Endothelial cell (in vitro differentiated cells): ENCODE results near the gene NKAIN4. TPM values are rescaled to one million over a fixed set of nuclear protein-coding genes. Genes with fewer than 3 reads are reported as not detected.

Experiments
- DNase-seq: peaks from one replicate; pipeline ENCODE4 v3.0.0; 2021; ENCODE audit warnings: low spot score
- H3K27ac Mint-ChIP-seq: one replicate; pipeline ENCODE4 v1.8.0; 2021; ENCODE audit warnings: mixed read lengths, inconsistent platforms; ENCODE audit not compliant: unreplicated experiment
- H3K27me3 Mint-ChIP-seq: one replicate; pipeline ENCODE4 v1.8.0; 2021; ENCODE audit warnings: mild to moderate bottlenecking, moderate library complexity, mixed read lengths, inconsistent platforms; ENCODE audit not compliant: unreplicated experiment
- H3K36me3 Mint-ChIP-seq: one replicate; pipeline ENCODE4 v1.8.0; 2021; ENCODE audit warnings: mild to moderate bottlenecking, low read depth, mixed read lengths, inconsistent platforms; ENCODE audit not compliant: unreplicated experiment
- H3K4me1 Mint-ChIP-seq: one replicate; pipeline ENCODE4 v1.8.0; 2021; ENCODE audit warnings: mild to moderate bottlenecking, mixed read lengths, inconsistent platforms; ENCODE audit not compliant: unreplicated experiment
- H3K4me3 Mint-ChIP-seq: one replicate; pipeline ENCODE4 v1.8.0; 2021; ENCODE audit warnings: mild to moderate bottlenecking, mixed read lengths, inconsistent platforms; ENCODE audit not compliant: unreplicated experiment
- H3K9me3 Mint-ChIP-seq: one replicate; pipeline ENCODE4 v1.8.0; 2021; ENCODE audit warnings: mixed read lengths, inconsistent platforms; ENCODE audit not compliant: unreplicated experiment
- total RNA-seq: library from RNA; stranded (reverse); fragmentation: NEBNext Ultra II Directional; extraction: Animal tissue kit (Norgen Biotek cat#: 25700); gene quantifications from one replicate; pipeline ENCODE4 v1.2.1, GENCODE V29; 2021; ENCODE audit not compliant: unreplicated experiment
- TF ChIP-seq, protein P1 (sequence below): fragments of 200-600 bp; sonication (generic); IDR thresholded peaks from one replicate; pipeline ENCODE4 v1.5.0; 2021; ENCODE audit warnings: antibody characterized with exemption; ENCODE audit not compliant: unreplicated experiment

NKAIN4 gene
- total RNA-seq, 1 donor from 2014 or later, result 3.3 TPM

DNA sequence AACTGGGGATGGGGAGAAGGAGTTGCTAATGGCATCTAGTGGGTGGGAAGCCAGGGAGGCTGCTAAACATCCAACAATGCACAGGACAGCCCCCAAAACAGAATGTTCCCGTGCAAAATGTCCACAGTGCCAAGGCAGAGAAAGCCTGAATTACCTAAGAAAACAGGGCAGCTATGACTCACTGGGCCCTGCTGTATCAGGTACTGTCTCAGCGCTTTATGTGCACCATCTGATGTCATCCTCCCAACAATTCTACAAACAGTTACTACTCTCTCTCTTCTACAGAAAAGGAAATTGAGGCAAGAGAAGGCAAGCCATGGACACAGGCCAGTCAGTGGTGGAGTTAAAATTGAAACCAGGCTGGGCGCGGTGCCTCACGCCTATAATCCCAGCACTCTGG, 41.5 kb downstream of the NKAIN4 start:
- Mint-ChIP-seq H3K36me3 (peaks cover 36% of the 10 kb centered on the region), H3K9me3 (no peaks in the 10 kb centered on the region), H3K27ac (peak overlapping the region; percentile 38), H3K4me1 (peaks cover 41% of the 10 kb centered on the region), H3K4me3 (peak overlapping the region; percentile 54), H3K27me3 (peaks cover 5% of the 10 kb centered on the region)
- no peak for DNase-seq
- TF ChIP-seq, protein P1, sequence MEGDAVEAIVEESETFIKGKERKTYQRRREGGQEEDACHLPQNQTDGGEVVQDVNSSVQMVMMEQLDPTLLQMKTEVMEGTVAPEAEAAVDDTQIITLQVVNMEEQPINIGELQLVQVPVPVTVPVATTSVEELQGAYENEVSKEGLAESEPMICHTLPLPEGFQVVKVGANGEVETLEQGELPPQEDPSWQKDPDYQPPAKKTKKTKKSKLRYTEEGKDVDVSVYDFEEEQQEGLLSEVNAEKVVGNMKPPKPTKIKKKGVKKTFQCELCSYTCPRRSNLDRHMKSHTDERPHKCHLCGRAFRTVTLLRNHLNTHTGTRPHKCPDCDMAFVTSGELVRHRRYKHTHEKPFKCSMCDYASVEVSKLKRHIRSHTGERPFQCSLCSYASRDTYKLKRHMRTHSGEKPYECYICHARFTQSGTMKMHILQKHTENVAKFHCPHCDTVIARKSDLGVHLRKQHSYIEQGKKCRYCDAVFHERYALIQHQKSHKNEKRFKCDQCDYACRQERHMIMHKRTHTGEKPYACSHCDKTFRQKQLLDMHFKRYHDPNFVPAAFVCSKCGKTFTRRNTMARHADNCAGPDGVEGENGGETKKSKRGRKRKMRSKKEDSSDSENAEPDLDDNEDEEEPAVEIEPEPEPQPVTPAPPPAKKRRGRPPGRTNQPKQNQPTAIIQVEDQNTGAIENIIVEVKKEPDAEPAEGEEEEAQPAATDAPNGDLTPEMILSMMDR, result no peak

DNA sequence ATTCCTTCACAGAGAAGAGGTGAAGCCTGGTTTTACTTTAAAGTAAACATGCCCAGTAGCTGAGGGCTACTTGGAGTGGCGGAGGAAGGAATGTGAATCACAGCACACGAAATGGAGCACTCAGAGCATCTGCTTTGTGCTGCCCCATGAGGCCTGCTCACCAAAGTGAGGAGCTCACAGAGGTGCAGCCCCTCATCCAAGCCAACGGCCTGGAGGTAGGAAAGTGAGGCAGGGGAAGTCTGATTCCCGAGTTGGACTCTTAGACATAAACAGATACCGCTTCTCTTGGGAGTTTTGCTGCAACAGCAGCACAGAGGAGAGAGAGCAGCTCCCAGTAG, 41.9 kb downstream of the NKAIN4 start:
- peak overlapping the region; percentile 70 for H3K27ac Mint-ChIP-seq
- H3K27me3 Mint-ChIP-seq, result peaks cover 5% of the 10 kb centered on the region
- no peaks in the 10 kb centered on the region for H3K9me3 Mint-ChIP-seq
- peaks cover 41% of the 10 kb centered on the region for H3K4me1 Mint-ChIP-seq
- DNase-seq, result no peak
- H3K36me3 Mint-ChIP-seq, result peaks cover 37% of the 10 kb centered on the region
- TF ChIP-seq, protein P1, result no peak
- H3K4me3 Mint-ChIP-seq, result no peak overlapping the region

DNA sequence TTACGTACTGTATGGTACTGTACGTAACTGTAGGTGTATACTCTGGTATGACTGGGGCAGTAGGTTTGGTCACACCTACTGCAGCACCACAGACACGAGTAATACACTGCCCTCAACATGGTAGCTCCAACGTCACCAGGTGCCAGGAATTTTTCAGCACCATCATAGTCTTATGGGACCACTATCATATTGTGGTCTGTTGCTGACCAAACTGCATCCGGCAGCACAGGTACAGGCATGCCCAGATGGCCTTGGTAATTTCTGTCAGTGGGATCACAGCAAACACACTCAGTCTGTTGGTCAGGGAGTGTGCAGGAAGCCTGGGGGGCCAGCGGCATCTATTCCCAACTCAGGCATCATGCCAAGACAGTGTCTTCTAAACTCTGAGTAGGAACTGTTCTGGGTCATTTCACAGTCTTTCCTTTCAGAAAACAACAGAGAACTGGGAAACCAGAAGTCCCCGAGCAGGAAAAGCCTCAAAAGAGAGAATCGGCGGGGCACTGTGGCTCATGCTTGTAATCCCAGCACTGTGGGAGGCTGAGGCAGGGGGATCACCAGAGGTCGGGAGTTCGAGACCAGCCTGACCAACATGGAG, 44.2 kb downstream of the NKAIN4 start:
- H3K27ac Mint-ChIP-seq, result peak overlapping the region; percentile 18
- no peaks in the 10 kb centered on the region for H3K9me3 Mint-ChIP-seq
- peaks cover 34% of the 10 kb centered on the region for H3K4me1 Mint-ChIP-seq

DNA sequence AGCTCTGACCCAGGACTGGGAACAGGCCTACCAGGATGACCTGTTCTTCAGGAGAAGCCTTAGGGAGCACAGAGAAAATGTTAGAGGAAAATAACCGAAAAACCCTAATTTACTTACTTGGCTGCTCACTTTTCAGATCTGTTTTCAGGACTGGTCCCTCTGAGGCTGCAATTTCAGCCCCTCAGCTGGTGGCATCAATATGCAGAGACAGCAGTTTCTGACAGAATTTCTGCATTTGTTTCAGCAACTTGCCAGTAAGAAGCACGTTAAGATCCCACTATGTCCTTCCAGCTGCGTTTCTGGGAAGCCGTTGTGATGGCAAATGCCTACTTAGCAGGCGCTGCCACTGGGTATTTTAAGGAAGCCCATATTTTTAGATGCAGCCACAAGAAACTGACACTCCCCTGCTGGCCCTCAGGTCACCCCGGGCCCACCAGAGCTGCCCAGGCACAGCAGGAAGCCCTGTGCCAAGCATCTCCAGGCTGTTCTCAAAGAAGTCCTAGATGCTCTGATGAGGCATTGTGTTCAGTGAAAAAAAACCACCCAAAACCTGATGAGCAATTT, 45.8 kb downstream of the NKAIN4 start:
- peaks cover 35% of the 10 kb centered on the region for H3K36me3 Mint-ChIP-seq
- no peak for DNase-seq
- no peak overlapping the region for H3K27ac Mint-ChIP-seq
- H3K9me3 Mint-ChIP-seq, result no peaks in the 10 kb centered on the region
- TF ChIP-seq, protein P1, result no peak
- peaks cover 17% of the 10 kb centered on the region for H3K4me1 Mint-ChIP-seq
- no peak overlapping the region for H3K4me3 Mint-ChIP-seq
- H3K27me3 Mint-ChIP-seq, result peaks cover 3% of the 10 kb centered on the region

More for the DNA sequence above, 44.2 kb downstream of the NKAIN4 start:
- Mint-ChIP-seq H3K4me3 (no peak overlapping the region), H3K27me3 (peaks cover 5% of the 10 kb centered on the region), H3K36me3 (peaks cover 43% of the 10 kb centered on the region)
- no peak for DNase-seq
- TF ChIP-seq, protein P1, result no peak

DNA sequence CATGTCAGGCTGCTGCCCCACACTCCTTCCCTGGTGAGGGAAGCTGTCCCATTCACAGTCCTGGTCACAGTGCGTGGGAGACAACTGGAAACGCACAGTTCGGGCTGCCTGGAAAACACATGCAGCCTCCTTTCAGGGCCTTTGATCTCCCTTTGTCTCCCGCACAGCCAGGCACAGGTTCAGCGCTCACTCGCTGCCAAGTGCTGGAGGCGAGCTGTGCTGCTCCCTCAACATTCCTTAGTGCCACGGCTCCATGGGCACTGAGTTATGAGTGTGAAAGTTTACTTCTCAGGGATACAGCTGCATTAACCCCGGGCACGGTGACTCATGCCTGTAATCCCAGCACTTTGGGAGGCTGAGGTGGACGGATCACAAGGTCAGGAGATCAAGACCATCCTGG, 47.4 kb downstream of the NKAIN4 start:
- TF ChIP-seq, protein P1, result no peak
- Mint-ChIP-seq H3K4me3 (no peak overlapping the region), H3K9me3 (no peaks in the 10 kb centered on the region), H3K36me3 (peaks cover 31% of the 10 kb centered on the region), H3K27ac (no peak overlapping the region), H3K27me3 (peaks cover 5% of the 10 kb centered on the region), H3K4me1 (peaks cover 5% of the 10 kb centered on the region)
- DNase-seq, result no peak
